ENCODE results near the gene COL6A1. TPM values are rescaled to one million over a fixed set of nuclear protein-coding genes. Genes with fewer than 3 reads are reported as not detected.
A peak's percentile ranks its signal among the peaks of the same experiment; 100 is the strongest.

The COL6A1 gene
- total RNA-seq, 2 donors from 2014 or later: 39.8 to 131 TPM

DNA sequence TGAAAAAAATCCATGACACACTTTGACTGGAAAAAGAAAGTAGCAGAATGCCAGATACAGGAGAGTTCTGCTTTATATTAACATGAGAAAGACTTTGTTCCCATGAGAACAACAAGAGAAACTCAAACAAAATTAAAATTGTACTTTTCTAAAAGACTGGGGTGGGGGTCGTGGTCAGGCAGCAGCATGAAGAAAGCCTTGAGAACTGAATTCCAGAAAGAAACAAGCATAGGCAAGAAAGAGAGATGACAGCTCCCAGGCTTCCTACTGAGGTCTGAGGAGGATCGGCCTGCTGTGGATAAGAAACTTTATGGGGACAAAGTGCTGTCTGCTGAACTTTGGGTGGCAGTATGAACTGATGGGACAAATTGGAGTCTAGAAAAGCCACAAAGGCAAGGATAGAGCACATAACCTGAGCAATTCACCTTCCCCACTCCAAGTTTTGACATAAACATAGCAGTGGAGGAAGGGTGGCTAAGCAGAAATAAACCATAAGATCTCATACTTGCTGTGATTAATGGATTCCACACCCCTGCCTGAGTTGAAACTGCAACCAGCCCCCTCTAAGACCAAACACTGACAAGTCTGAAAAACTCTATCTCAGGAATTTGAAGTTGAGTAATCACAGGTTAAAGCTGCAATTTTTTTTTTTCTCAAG is 43.7 kb downstream of the COL6A1 start:
- Histone ChIP-seq H3K4me1 (no peaks in the 10 kb centered on the region), H3K36me3 (no peaks in the 10 kb centered on the region), H3K27ac (peak overlapping the region; percentile 6), H3K27me3 (no peaks in the 10 kb centered on the region), H3K4me3 (no peak overlapping the region), H3K9ac (ENCODE audit: low read depth in 2 of 2, low read length in 2 of 2) (no peak overlapping the region), H3K9me3 (no peaks in the 10 kb centered on the region)
- TF ChIP-seq CTCF (IDR thresholded peaks at IDR 0.05): no peak
- intact Hi-C loops (cut with DNase I): no loop called here
- no peak for DNase-seq

DNA sequence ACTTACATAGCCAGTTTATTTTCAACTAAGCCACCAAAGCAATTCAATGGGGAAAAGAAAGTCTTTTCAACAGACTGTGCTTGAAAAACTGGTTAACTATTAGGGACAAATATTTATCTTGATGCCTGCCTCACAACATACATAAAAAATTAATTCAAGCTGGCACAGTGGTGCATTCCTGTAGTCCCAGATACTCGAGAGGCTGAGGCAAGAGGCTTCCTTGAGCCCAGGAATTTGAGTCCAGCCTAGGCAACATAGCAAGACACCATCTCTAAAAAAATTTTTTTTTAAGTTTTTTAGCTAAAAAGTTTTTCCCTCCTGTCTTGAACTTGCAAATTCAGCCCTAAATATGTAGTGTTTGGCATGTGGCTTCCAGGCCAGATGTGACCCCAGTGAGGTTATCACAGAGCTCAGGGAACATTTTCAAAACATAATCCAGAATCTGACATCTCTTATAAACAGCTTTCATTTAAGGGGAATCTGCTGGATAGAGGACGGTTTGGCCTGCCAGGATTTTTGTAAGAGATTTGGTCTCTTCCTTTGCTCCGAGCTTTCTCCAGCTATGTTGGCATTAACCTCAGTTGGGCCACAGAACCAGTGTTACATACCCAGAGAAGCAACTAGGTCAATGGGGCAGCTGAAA is 46.4 kb downstream of the COL6A1 start:
- no peak overlapping the region for H3K4me3 ChIP-seq
- no peaks in the 10 kb centered on the region for H3K36me3 ChIP-seq
- intact Hi-C loops (cut with DNase I): no loop called here
- no peak for TF ChIP-seq CTCF (IDR thresholded peaks at IDR 0.05)
- H3K9me3 ChIP-seq: no peaks in the 10 kb centered on the region
- H3K27ac ChIP-seq: peak overlapping the region; percentile 50
- no peak for DNase-seq
- no peaks in the 10 kb centered on the region for H3K27me3 ChIP-seq
- no peaks in the 10 kb centered on the region for H3K4me1 ChIP-seq
- H3K9ac ChIP-seq (ENCODE audit: low read depth in 2 of 2, low read length in 2 of 2): no peak overlapping the region

DNA sequence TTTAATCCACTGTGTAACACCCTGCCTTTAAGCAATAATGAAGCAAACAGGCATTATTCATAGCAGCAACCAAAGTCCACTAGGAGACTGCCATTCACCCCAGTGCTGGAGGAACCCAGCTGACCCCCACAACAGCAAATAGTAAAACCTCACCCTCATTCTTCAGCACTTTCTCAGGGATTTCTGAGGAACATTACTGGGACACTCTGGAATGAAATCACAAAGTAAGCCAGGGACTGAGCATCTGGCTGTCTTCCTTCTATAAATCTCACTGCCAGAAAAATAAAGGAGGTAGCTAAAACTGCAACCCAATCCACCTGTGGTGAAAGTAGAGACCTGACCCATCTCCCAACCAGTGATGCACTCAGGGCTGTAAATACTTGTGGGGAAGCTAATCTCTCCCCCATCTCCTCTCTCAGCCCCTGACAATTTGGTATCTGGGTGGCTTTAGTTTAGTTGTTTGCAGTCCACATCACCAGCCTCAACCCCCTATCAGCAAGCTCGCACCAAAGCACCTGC is 47.1 kb downstream of the COL6A1 start:
- H3K27ac ChIP-seq: peak overlapping the region; percentile 50

DNA sequence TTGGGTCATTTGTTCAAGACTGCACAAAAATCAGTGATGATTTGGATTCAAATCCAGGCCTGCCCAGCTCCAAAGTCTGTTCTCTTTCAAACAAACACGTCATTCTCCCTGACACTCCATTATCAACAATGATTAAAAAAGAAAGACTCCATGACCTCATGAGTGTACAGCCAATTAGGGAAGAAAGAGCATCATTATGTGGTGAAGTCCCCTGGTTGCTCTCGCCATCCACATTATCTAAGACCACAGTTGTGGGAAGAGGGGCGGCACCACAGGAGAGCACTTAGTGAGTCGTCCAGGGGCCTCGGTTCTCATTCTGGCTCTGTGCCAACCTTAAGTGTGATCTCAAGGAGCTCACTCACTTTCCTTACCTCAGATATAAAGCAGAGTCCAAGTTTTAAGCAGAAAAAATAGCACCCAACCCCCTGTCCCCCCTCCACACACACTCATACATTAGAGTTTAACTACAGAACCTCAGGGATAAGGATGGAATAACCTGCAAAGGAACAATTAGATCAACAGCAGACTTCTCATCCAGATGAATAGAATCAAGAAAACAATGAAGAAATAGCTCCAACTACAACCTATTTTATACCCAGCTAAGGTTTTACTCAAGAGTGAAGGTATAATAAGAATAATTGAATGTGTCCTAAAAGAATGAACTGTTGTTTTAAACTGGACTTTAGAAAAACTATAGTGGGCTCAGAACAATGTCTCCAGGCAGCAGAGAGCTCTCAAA is 47.8 kb downstream of the COL6A1 start:
- Histone ChIP-seq H3K27me3 (no peaks in the 10 kb centered on the region), H3K4me3 (no peak overlapping the region), H3K27ac (peak overlapping the region; percentile 50), H3K36me3 (no peaks in the 10 kb centered on the region), H3K9ac (ENCODE audit: low read depth in 2 of 2, low read length in 2 of 2) (no peak overlapping the region), H3K4me1 (no peaks in the 10 kb centered on the region), H3K9me3 (no peaks in the 10 kb centered on the region)
- TF ChIP-seq CTCF (IDR thresholded peaks at IDR 0.05): no peak
- intact Hi-C loops (cut with DNase I): no loop called here
- DNase-seq: no peak

More for the DNA sequence above, 47.1 kb downstream of the COL6A1 start:
- Histone ChIP-seq H3K9ac (ENCODE audit: low read depth in 2 of 2, low read length in 2 of 2) (no peak overlapping the region), H3K36me3 (no peaks in the 10 kb centered on the region), H3K4me1 (no peaks in the 10 kb centered on the region), H3K27me3 (no peaks in the 10 kb centered on the region), H3K9me3 (no peaks in the 10 kb centered on the region), H3K4me3 (no peak overlapping the region)
- DNase-seq: no peak
- TF ChIP-seq CTCF (IDR thresholded peaks at IDR 0.05): no peak
- intact Hi-C loops (cut with DNase I): no loop called here

DNA sequence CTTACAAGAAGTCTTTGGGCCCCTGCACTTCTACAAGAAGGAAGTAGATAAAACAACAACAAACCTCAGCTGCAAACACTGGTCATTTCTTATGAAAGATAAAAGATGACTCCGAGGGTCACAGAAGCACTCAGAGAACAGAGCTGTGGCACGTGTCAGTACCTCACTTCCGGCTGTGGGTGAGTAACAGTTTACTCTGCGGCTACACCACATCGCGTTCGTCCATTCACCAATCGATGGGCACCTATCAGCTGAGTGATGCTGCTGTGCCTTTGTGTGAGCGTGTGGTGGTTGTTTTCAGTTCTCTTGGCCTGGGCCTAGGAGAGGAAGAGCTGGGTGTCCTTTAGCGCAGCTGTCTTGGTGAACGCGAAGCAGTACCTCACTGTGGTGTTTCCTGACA is 49.9 kb downstream of the COL6A1 start:
- intact Hi-C loops (cut with DNase I): no loop called here
- Histone ChIP-seq H3K27me3 (no peaks in the 10 kb centered on the region), H3K9ac (ENCODE audit: low read depth in 2 of 2, low read length in 2 of 2) (no peak overlapping the region), H3K36me3 (no peaks in the 10 kb centered on the region), H3K9me3 (no peaks in the 10 kb centered on the region), H3K27ac (no peak overlapping the region), H3K4me1 (no peaks in the 10 kb centered on the region), H3K4me3 (no peak overlapping the region)
- DNase-seq: no peak
- TF ChIP-seq CTCF (IDR thresholded peaks at IDR 0.05): no peak

Data from colonic mucosa (tissue), 4 donors.